GM18519 (cell line): ENCODE measurements around the gene PARN.
"Not testable (repeated sequence)": the region's sequence is repeated elsewhere in the genome, so short reads cannot be mapped to it uniquely, and the experiment has no call there.

Source experiments
- ATAC-seq: cut with Tn5 transposase; IDR thresholded peaks from one replicate; pipeline ENCODE4 v1.9.1; 2021; ENCODE audit warnings: mild to moderate bottlenecking, moderate library complexity; ENCODE audit not compliant: unreplicated experiment, low FRiP score

PARN gene

DNA sequence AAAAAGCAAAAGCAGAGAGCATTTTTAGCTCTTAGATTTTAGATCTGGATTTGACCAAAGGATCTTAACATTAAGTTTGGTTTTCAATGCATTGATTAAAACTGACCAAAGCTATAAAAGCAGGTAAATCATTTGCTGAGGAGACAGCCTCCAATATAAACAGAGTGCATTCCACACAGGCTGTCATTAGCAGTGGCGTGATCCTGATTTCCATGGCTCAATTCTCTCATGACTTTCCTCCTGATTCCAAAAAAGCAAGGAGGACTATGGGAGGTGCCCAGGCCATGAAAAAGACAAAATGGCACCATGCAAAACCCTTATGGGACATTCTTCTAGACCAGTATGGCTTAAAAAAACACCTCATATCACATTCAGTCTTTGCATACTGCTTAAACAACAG, 53.5 kb downstream of the PARN start:
- no peak for ATAC-seq

DNA sequence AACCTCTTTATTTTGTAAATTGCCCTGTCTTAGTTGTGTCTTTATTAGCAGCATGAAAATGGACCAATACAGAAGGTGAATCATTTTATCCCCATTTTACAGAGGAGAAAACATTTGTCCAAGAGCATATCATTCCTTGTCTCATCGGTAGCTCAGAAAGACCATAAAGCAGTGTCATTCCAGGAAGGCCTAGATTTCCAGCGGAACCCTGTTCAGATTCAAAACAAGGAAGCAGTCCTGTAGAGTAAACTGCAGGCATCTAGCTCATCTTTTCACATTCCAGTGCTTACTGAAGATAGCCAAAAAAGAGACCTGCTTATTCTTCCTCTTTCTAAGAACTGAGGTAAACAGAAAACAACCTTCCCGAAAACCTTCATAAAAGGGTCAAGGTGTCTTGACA, 54.0 kb downstream of the PARN start:
- no peak for ATAC-seq

DNA sequence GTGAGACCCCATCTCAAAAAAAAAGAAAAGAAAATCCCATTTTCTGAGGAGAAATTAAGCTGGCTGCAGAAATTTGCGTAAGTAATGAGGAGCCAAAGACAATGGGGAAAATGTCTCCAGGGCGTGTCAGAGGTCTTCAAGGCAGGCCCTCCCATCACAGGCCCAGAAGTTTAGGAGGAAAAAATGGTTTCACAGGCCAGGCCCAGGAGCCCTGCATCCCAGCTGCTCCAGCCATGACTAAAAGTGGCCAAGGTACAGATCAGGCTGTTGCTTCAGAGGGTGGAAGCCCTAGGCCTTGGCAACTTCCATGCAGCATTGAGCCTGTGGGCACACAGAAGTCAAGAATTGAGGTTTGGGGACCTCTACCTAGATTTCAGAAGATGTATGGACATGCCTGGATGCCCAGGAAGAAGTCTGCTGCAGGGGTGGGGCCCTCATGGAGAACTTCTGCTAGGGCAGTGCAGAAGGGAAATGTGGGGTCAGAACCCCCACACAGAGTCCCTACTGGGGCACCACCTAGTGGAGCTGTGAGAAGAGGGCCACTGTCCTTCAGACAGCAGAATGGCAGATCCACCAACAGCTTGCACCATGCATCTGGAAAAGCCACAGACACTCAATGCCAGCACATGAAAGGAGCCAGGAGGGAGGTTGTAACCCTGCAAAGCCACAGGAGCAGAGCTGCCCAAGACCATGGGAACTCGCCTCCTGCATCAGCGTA, 55.2 kb downstream of the PARN start:
- ATAC-seq = not testable (repeated sequence)

DNA sequence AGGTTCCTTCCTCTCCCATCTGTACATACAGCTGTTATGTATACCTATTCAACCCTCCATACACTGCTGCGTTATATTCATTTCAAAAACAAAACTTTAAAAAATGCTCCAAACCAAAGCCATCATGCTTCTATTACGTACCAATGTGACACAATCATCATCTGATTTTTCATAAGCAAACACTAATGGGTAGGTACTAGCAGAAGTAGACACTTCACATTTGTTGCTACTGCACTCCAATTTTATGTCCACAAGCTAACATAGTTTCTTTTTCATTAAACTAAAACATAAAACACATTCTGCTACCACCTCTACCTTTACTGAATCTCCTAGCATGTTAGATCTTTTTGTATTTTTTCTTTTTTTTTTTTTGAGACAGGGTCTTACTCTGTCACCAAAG, 57.5 kb downstream of the PARN start:
- no peak for ATAC-seq

DNA sequence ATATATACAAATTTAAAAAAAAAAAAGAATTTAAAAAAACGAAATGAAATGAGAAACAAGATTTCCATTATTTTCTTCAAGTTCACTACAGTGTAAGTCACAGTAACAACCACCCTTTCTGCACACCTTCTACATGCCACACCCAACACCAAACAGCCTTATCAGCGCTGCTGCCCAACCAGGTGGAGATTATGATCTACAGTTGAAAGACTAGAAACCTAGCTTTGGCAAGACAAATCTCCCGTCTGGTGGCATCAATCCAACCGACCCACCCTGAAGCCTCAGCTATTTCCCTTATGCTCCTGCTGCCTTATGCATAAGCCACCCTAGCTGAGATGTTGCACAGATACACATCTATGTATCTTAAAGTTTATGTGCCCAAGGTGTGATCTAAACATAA, 60.8 kb downstream of the PARN start:
- ATAC-seq = no peak

DNA sequence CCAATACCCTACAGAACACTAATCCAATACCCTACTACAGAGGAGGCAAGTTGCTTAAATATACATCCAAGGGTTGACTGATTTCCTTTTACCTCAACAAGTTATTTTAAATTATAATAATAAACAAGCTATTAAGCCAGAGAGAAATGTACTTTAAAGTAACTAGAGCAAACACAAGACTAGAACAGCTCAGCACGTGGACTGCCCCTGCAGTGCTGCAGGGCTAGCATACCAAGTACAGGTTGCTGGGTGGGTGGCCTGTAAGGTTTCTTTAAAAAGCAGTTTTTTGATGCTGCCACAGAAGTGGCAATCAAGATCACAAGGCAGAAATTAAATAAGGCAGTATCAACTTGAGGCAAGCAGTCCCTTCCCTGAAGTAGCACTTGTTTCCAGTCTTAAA, 63.5 kb downstream of the PARN start:
- ATAC-seq = no peak

DNA sequence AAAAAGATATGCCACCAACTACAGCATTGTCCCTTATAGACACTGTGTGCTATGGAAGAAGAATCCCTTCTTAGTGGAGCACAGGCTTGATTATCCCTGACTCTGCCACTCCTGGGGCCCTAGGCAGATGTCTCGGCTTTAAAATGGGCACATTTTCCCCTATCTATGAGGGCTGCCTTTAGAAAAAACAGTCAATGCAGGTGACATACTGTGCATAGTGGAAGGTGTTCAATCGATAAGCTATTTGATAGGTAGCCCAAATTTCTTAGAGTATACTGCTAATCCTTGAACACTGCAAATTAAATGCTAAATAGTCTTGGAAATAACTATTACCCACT, 64.4 kb downstream of the PARN start:
- ATAC-seq = no peak

DNA sequence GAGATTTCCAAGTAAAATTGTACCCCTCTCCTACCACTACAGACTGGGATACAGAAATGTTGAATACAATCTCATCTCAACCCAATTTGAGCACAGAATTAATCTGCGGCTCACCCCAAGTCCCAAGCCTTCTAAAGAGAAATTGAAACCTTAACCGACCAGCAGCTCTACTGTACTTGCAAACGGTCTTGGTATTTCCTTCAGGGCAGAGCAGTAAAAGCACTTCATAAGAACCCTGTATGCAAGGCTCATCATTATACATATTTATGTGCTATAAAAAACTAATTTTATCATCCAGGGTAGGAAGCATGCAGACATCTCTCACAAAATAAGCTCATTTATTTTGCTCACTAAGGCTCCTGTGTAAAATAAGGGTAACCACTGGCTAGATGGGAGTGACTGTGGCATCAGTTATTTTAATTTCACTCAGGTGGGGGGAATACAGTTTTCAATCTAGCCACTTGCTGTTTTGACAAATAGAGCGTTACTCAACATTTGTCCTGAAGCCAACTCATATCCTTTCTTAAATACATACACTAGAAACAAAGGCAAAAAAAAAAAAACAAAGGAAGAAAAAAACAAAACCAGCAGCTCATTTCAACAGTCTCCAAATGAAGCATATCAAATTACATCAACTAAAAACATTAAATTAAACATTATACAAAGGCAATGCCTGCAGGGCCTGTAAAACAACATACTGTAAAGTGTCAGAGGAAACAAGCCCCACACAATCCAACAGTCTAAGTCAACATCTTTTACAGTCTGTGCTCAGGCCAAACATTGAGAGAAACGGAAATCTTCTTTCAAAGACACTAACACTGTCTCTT, 65.0 kb downstream of the PARN start:
- no peak for ATAC-seq

DNA sequence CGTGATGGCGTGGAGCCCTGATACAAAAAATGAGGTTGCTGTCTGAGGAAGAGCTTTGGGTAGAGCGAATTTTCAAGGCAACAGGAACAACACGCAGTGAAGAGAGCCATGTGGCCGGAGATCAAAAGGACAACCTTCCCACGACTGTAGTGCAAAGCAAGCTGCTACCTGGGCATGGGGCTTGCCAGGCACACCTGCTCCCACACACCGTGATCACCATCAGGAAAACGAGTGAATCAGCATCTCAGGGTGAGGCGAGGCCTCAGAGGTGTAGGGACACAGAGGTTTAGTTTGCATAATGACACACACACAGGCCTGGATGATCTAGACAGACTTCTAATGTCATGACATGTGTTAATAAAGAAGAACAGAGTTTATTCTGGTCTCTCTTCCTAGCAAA, 65.7 kb downstream of the PARN start:
- ATAC-seq = no peak

DNA sequence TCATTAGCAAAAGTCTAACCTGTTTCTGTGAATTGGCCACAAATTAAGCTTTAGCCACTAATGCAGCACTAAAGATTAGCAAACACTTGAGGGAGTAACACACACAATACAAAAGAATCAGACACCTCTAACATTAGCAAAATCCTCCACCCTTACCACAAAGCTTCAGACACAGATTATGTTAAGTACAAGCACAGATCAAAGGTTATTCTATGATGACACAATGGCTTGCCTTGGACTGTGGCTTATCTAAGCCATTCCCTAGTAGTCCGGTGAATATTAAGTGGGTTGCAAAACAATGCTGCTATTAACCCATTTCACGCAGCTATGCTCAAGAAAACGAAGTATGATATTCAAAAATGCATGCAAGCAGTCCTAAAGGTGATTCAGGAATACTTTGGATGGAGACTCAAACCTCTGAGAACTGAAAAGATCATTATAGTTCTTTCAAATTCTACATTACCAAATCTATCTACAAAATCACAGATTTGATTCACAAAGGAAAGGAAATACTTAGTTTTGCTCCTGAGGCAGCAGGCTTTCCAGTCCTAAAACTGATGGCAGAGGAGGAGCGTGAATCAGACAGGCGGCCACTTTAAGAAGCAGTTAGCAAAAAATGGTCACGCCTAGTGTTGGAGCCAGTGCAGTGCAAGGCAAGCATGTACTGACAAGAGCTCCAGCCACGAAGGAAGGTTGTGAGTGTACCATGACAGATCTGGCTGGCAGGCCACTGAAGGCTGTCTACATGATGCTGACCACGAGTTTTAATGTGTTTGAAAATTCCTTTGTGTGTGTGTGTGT, 67.2 kb downstream of the PARN start:
- ATAC-seq = no peak

DNA sequence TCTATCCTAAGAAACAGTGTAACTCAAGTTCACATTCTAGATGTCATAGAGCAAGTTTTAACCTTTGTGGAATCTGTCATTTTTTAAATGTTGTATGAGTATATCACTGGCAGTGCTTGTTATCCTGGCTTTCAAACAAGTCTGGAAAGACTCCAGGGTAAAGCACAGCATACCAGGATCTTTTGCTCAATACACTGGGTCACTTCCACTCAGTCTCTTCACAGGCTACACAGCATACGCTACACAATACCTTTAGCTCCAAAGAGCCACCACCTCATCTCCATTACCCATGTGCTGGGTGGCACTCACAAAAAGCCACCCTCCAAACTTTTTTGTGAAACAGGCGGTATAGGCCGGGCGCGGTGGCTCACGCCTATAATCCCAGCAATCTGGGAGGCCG, 69.5 kb downstream of the PARN start:
- ATAC-seq = no peak

DNA sequence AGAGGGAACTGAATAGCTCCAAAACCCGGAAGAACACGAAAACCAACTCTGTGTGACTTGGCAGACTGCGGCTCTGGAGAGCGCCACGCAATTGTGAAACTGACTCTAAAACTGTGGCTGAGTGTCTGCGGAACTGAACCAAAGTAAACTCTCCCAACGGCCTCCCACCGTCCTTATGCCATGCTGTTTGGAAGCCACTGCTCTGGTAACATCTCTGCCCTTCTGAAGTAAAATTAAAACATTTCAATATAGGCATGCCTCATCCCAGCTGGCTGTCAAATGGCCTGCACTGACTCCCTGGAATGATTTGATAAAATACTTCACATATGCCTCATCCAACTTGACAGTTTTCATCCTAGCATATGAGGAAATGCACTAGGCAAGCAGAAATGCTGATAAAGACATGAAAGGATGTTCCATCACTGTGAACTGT, 70.2 kb downstream of the PARN start:
- ATAC-seq = no peak

DNA sequence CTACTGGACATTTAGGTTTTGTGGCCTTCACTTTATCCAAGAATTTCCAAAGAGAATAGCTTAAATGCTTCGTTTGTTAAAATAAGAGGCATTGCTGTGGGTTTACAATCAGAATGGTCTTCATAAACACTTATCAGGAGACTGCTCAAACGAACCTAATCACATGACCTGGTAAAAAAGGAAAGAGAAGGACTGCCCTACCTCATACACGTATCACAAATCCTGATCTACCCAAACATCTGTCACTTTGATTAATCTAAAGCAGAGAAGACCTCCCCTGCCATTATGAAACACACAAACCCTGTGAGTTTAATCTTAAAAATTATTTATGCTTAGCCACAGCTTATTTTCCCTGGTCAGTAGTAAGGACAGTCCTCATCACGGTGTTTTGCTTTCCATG, 76.6 kb downstream of the PARN start:
- ATAC-seq = no peak

DNA sequence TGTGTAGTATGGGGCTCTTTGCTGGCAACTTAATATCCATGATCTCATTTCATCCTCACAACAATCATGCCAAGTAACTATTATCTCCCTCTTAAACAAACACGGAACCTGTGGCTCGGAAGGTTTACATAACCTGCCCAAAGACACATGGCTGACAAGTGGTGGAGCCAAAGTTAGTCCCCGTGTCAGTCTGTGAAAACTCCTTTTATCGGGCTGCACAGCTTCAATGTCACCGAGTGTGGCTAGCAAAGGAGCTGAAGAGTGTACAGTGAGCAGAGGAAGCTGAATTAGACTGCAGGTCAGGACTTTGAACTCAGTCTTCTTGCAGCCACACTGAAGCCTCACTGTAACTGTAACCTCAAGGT, 80.3 kb downstream of the PARN start:
- no peak for ATAC-seq

DNA sequence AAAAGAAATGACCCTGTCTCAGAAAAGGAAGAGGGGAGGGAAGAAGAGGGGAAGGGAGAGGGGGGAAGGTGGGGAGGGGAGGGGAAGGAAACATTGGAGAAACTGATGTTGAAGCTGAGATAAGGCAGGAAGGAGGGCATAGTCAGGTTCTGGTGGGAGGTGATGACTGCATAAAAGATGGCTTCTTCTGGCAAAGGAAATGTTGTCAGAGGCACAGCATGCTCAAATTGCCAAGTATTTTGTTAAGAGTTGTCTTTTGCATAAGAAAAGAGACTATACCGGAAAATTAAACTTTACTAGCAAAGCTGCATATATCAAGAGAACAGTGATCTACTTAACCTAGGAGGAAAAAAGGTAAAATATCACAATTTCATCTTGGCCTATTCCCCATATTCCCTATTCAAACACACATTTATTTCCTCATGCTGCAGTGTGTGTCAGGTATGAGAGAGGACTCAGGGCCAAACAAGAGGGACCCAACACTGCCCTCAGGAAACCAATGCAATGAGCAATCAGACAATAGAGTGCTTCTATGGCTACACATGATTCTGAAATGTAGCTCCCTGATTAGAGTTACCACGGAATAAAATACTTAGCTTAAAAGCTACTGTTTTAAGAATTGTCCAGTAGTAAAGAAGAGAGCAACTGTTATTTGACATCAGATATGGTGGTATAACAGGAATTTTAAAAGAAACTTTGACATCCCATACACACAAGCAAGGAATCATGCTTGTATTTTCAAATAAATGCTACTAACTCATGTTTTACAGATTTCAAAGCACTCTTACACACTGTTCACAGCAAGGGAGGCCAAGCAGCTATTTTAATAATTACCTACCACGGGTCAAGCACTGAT, 80.9 kb downstream of the PARN start:
- no peak for ATAC-seq

DNA sequence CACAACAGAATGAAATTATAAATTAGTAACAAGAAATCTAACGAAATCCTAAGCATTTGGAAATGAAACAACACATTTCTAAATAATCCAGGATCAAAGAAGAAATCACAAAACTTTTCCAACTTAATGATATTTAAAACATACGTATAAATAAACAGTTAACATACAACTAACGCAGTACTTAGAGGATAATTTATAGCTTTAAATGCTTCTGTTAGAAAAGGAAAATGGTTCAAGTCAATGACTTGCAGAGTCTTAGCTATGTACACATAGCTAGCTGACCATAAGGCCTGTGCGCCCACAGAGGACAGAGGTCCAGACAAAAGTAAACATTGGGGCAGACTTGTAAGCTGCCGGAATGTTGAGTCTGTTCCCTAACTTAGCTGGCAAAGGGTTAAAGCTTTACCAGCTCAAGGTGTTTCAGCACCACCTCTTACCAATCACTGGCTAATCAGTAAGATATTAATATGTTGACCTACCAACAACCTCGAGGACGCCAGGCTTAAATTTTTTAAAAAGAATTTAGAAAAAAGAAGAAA, 84.6 kb downstream of the PARN start:
- ATAC-seq = no peak

DNA sequence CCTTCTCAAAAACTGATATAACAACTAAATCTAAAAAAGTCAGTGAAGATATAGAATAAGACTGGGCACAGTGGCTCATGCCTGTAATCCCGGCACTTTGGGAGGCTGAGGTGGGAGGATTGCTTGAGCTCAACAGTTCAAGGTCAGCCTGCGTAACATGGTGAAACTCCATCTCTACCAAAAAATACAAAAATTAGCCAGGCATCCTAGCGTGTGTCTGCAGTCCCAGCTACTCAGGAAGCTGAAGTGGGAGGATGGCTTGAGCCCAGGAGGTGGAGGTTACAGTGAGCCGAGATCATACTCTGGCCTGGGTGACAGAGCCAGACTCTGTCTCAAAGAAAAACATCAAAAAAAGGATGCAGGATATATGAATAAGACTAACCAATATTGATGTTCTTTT, 85.2 kb downstream of the PARN start:
- not testable (repeated sequence) for ATAC-seq

DNA sequence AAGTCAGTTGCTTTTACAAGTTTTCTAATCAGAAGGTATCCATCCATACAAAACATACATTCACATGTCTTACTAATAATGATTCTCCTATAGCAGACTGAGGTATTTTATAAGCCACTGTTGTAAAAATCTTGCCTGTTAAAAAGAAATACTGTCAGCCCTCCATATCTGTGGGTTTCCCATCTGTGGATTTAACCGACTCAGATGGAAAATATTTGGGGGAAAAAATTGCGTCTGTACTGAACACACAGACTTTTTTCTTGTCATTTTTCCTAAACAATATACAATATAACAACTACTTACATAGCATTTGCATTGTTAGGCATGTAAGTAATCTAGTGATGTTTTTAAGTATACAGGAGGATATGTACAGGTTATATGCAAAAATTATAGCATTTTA, 90.4 kb downstream of the PARN start:
- no peak for ATAC-seq

DNA sequence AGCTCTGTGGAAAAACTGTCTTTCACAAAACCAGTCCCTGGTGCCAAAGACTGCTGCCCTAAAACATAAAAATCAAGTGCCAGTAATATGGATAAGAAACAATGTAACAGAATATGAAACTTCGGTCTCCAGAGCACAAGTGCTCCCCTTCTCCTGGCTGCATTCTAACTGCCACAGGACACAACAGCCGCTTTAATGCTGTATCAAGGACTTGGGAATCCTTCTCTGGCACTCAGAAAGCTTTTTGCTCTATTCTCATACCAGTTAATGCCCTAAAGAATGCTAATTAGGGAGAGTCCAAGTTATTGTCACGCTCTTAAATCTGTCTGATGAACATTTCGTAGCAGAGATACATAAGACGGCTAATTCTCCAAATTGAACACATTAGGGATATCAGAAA, 90.9 kb downstream of the PARN start:
- no peak for ATAC-seq

DNA sequence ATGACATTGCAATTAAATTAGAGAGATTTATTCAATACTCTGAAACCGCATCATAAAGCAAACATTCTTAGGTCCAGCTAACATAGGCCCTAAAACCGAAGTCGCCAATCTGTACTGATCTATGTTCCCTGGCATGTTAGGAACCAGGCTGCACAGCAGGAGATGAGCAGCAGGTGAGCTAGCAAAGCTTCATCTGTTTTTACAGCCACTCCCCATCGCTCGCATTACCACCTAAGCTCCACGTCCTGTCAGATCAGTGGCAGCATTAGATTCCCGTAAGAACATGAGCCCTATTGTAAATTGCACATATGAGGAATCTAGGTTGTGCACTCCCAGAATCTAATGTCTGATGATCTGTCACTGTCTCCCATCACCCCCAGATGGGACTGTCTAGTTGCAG, 91.5 kb downstream of the PARN start:
- ATAC-seq = no peak
